Measurements from ENCODE around the gene VWF.

Gene VWF

DNA sequence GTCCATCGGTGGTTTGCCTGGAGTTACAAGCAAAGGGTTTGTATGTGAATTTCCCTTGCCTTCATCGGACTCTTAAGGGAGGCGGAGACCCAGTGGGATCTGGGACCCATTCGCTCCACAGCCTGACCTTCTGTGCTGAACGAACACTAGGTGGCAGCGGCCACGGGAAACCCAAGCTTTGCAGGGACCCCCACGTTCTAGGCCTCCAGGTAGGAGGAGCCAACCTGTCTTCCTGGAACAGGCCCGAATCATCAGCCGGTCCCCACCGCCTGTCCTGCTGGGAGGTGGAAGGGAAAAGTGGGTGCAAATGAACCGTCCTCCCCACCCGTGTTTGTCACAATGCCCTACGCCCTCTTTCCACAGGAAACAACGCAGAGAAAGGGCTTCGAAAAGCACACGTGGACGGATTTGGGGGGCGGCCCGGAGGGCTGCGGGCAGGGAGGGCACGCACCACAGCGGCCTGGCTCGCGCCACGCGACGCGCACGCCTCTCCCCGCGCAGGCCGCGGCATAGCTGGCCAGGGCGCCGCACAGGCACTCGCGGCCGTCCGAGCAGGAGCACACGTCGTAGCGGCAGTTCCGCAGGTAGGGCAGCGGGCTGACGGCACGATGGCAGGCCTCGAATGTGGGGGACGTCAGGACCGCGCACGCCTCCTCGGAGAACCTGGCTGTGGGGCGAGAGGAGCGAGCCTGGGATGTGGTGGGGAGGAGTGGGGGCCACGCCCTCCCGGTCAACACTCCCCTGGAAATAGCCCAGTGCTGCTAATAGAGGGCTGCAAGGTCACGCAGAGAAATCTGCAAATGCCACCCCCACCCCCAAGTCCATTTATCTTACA, 67.8 kb downstream of the VWF start:
- no peak for DNase-seq

DNA sequence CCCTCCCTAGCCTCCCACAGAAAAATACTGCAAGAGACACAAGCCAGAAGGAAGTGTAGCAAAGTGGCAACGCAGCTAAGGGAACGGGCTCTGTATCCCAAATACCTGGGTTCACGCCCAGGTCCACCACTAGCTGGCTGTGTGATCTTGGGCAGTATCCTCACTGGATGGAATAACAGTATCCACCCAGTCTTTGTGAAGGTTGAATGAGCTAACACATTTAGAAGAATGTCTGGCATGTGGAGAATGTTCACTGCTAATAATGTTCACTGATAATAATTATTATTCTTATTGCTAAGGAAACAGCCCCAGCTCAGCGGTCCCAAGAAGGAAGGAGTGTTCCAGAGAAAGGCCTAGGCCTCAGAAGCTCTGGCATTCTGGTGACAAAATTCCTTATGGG, 70.9 kb downstream of the VWF start:
- DNase-seq = peak; percentile 92

DNA sequence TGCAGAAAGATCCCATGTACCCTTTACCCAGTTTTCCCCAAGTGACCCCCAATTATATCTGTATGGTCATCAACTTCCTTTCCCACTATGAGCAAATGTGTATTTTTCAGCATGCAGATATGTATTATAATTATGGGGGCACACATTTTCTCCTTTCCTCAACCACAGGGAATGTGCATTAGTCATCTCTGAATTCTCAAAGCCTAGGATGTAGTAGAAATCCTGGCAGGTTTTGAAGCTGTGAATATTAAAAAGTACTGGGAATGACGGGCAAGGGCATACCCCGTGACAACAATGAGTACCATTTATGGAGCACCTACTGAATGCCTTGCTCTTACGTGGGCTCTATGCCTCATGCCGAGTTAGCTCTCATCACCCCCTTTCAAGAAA, 71.5 kb downstream of the VWF start:
- DNase-seq = peak; percentile 37

DNA sequence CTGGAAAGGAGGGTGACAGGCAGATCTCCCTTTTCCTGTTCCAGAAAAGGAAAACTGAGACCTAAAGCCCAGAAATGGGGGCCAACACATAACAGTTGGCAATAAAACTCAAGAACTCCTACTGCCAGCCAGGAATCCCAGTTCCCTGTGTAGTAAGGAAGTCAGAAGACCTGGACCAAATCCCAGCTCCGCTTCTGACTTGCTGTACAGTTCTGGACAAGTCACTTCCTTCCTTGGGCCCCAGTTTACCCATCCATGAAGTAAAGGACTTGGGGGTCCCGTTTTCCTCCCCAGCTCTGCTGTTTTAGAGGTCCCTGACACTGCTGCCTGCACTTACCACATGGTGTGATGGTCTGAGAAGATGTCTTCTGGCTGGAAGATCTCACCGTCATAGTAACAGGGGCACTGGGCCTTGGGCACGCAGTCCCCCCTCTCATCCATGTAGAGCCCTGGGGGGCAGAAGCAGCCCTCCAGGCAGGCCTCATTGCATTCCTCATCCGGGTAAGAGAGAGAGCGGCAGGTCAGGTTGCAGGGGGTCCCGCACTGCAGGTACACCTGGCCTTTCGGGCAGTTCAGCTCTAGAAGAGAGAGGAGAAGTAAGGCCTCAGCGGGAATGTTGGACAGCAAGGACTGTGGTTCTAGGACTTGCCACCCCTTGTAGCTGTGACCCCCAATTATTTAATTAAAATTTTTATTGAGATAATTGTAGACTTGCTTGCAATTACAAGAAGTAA, 72.1 kb downstream of the VWF start:
- no peak for DNase-seq

DNA sequence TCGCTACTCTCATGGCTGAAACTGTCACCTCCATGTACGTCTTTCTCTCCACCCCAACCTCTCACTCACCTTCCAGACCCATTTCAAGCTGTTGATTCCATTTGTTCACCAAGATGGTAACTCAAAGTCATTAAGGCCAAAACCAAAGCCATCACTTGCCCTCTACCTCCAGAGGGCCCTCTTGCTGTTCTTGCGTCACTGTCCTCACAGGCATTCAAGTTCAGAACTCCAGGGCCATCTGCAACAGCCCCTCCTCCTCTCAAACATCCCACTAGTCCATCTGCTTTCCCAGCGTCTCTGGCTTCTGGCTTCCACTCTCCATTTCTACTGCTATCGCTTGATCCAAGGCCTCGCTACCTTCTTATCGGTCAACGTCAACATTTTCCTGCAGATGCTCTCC, 74.5 kb downstream of the VWF start:
- no peak for DNase-seq

- no peak for DNase-seq
Measured at GRCh38 chr12:6049587-6049986, 74.9 kb downstream of the VWF start.

GRCh38 chr12:6047249-6048237, 76.9 kb downstream of the VWF start:
- peak; percentile 5 for DNase-seq

DNA sequence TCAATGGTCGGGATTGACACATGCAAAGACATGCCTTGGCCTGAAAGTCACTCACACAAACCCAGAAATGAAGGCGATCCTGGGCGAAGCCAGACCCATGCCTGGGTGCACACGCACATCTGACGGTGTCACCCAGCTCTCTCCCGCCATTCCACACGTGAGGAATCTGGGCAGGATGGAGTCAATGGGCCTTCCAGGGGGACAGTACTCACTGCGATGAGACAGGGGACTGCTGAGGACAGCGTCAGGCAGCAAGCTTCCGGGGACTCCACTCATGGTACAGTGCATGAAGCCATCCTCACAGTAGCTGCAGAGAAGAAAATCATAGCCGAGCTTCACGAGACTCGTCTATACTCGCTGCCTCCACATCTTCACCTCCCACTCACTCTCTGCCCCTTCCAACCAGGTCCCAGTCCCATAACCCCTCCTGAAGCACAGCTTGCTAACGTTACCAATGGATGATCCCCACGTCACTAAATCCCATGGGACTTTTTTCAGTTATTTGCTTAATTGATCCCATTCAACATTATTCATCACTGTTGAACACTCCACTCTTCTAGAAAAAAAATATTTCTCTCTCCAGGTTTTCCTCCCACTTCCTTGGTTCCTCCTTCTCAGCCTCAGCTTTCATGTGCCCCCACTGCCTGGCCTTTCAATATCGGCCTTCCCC, 77.8 kb downstream of the VWF start:
- DNase-seq = no peak

GRCh38 chr12:6045438-6045837, 79.0 kb downstream of the VWF start:
- DNase-seq = no peak

- DNase-seq = no peak
Measured at GRCh38 chr12:6044082-6044481, 80.4 kb downstream of the VWF start.

GRCh38 chr12:6042446-6042845, 82.0 kb downstream of the VWF start:
- no peak for DNase-seq

DNA sequence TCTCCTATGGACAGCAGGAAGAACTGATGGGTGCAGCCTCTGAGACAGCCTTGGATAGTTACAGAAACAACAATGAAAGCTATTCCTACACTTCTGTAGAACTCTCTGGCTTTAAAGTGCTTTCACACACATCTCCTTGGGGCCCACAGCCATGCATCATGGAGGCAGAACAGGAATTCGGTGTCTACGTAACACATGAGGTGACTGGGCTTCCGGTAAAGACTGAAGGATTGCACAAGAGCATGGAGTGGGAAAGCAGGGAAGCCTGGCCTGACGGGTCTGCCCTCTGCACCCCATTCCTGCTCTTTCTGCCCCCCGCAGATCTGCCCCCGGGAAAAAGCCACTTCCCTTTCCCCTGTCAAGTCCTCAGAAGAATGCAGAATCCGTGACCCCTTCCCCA, 82.6 kb downstream of the VWF start:
- DNase-seq = no peak

DNA sequence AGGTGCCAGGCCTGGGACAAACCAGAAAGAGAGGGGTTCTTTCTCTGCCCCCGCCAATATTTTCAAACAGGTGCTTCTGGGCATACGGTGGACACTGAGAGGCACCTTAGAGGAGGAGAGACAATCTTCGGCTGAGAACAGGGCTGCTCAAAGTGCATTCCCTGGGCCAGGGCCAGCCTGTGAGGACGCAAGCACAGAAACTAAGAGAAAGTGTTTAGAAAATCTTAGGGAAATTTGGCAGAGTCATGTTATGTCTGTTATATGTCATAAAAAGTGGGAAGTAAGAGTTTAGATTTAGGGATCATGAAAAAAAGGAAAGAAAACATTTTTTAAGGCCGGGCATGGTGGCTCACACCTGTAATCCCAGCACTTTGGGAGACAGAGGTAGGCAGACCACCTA, 83.7 kb downstream of the VWF start:
- DNase-seq = no peak

GRCh38 chr12:6039894-6040601, 84.4 kb downstream of the VWF start:
- peak; percentile 56 for DNase-seq

GRCh38 chr12:6038160-6038559, 86.3 kb downstream of the VWF start:
- peak; percentile 62 for DNase-seq

- DNase-seq = no peak
Measured at GRCh38 chr12:6037459-6037858, 87.0 kb downstream of the VWF start.

DNA sequence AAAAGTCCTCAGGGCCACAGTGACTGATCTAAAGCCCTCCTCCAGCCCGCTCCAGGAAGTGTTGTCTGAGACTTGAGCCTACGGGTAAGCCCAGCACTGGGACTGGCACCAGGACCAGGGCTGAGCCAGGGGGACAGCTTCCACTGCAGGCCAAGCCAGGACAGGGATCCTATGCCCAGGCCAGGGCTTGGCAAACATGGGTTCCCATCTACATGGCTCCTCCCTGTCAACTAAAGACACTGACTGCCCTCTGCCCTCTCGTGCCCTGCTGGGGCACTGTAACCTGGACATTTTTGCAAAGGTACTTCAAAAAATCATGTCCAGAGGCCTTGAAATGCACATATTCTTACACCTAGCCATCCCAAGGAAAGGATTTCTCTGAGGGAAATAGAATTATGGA, 88.0 kb downstream of the VWF start:
- no peak for DNase-seq

DNA sequence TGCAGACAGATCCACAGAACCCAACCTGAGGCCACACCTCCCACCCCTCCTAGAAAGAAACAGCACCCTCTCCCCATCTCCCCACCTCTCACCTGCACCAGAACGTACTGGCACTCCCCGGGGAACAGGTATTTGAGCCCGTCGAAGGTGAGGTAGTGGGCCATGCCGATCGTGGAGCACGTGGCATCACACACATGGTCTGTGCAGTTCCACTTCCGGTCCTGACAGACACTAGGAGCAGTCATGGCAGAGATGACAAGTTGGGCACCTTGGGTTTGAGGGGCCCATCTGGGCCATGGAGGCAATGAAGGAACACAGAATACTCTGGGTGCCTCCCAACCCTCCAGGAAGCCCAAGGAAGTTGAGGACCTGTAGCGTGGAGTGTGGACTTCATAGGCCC, 89.9 kb downstream of the VWF start:
- DNase-seq = no peak

DNA sequence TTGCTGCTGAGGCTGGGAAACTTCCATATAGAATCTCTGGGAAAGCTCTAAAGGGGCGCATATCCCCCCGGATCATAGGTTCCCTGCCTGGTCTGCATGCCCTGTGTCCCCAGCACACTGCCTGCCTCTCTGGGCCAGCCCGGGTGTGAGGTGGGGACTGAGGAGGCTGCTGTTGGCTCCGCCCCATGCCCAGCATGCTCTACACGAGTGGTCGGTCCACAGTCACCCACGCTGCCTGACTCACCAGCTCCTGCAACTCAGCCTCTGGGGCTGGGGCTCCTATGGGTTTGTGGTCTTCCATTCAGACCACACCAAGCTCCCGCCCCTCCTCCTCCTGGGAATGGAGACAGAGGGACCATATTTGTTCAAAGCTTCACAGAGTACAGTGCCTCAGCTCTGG, 90.9 kb downstream of the VWF start:
- DNase-seq = no peak

DNA sequence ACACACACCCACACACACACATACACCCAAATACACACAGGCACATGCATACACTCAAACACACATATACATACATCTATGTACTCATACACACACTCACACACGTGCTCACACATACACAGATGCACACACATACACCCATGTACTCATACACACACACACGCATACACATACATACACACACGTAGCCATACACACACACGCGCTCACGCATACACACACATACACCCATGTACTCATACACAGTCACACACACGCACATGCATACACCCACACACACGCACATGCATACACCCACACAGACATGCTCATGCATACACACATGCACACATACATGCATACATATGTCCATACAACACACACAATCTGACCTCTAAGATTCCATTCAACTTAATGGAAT, 91.7 kb downstream of the VWF start:
- no peak for DNase-seq

DNA sequence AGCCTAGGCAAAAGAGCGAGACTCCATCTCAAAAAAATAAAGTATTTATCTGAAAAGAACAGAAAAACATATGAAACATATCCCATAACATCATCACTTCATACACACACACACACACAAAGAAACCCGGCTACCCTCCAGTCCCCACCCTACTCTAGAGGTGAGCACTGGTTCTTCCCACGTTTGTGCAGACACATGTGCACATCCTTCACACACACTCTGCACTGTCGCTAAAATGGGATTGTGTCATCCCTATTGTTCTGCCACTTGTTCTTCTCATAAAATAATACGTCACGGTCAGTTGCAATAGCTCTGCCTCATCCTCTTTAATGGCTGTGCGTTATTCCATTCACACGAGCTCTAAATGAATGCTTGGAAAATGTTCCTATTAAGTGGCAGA, 93.5 kb downstream of the VWF start:
- no peak for DNase-seq

GRCh38 chr12:6030081-6030480, 94.4 kb downstream of the VWF start:
- DNase-seq = no peak
